ENCODE measurements around the gene LRRC10. TPM values are rescaled to one million over a fixed set of nuclear protein-coding genes. Genes with fewer than 3 reads are reported as not detected.
A peak's percentile ranks its signal among the peaks of the same experiment; 100 is the strongest.

The LRRC10 gene
- total RNA-seq, 1 donor from 2014 or later: not detected

GRCh38 chr12:69644511-69644910 lies 33.8 kb upstream of the LRRC10 start:
- Mint-ChIP-seq H3K27ac (no peak overlapping the region), H3K9me3 (no peaks in the 10 kb centered on the region), H3K4me3 (no peak overlapping the region), H3K27me3 (peaks cover 3% of the 10 kb centered on the region), H3K36me3 (no peaks in the 10 kb centered on the region), H3K4me1 (ENCODE audit: unreplicated experiment) (no peaks in the 10 kb centered on the region)
- DNase-seq (ENCODE audit: extremely low spot score, unreplicated experiment): no peak
- TF ChIP-seq CTCF (conservative IDR thresholded peaks at IDR 0.05): no peak

GRCh38 chr12:69642531-69642930 lies 31.8 kb upstream of the LRRC10 start:
- H3K27me3 Mint-ChIP-seq: no peaks in the 10 kb centered on the region
- no peak for TF ChIP-seq CTCF (conservative IDR thresholded peaks at IDR 0.05)
- H3K9me3 Mint-ChIP-seq: no peaks in the 10 kb centered on the region
- DNase-seq (ENCODE audit: extremely low spot score, unreplicated experiment): no peak
- H3K4me1 Mint-ChIP-seq (ENCODE audit: unreplicated experiment): no peaks in the 10 kb centered on the region
- no peaks in the 10 kb centered on the region for H3K36me3 Mint-ChIP-seq
- H3K27ac Mint-ChIP-seq: no peak overlapping the region
- H3K4me3 Mint-ChIP-seq: no peak overlapping the region

- no peak overlapping the region for H3K4me3 Mint-ChIP-seq
- no peak for TF ChIP-seq CTCF (conservative IDR thresholded peaks at IDR 0.05)
- H3K27me3 Mint-ChIP-seq: no peaks in the 10 kb centered on the region
- no peaks in the 10 kb centered on the region for H3K36me3 Mint-ChIP-seq
- H3K9me3 Mint-ChIP-seq: no peaks in the 10 kb centered on the region
- DNase-seq (ENCODE audit: extremely low spot score, unreplicated experiment): no peak
- no peak overlapping the region for H3K27ac Mint-ChIP-seq
- no peaks in the 10 kb centered on the region for H3K4me1 Mint-ChIP-seq (ENCODE audit: unreplicated experiment)
Measured at GRCh38 chr12:69641546-69641945, 30.8 kb upstream of the LRRC10 start.

- H3K27ac Mint-ChIP-seq: no peak overlapping the region
- TF ChIP-seq CTCF (conservative IDR thresholded peaks at IDR 0.05): peak; percentile 93
- H3K36me3 Mint-ChIP-seq: no peaks in the 10 kb centered on the region
- no peak for DNase-seq (ENCODE audit: extremely low spot score, unreplicated experiment)
- H3K9me3 Mint-ChIP-seq: no peaks in the 10 kb centered on the region
- H3K27me3 Mint-ChIP-seq: no peaks in the 10 kb centered on the region
- H3K4me3 Mint-ChIP-seq: no peak overlapping the region
- H3K4me1 Mint-ChIP-seq (ENCODE audit: unreplicated experiment): no peaks in the 10 kb centered on the region
Measured at GRCh38 chr12:69639400-69640016, 28.8 kb upstream of the LRRC10 start.

- DNase-seq (ENCODE audit: extremely low spot score, unreplicated experiment): no peak
- Mint-ChIP-seq H3K9me3 (no peaks in the 10 kb centered on the region), H3K36me3 (no peaks in the 10 kb centered on the region), H3K27me3 (no peaks in the 10 kb centered on the region), H3K27ac (no peak overlapping the region), H3K4me1 (ENCODE audit: unreplicated experiment) (no peaks in the 10 kb centered on the region), H3K4me3 (no peak overlapping the region)
- TF ChIP-seq CTCF (conservative IDR thresholded peaks at IDR 0.05): peak; percentile 46
Measured at GRCh38 chr12:69633061-69633460, 22.4 kb upstream of the LRRC10 start.

GRCh38 chr12:69630191-69630590 lies 19.5 kb upstream of the LRRC10 start:
- peak; percentile 40 for TF ChIP-seq CTCF (conservative IDR thresholded peaks at IDR 0.05)
- DNase-seq (ENCODE audit: extremely low spot score, unreplicated experiment): no peak
- no peak overlapping the region for H3K4me3 Mint-ChIP-seq
- H3K4me1 Mint-ChIP-seq (ENCODE audit: unreplicated experiment): no peaks in the 10 kb centered on the region
- no peaks in the 10 kb centered on the region for H3K27me3 Mint-ChIP-seq
- no peaks in the 10 kb centered on the region for H3K9me3 Mint-ChIP-seq
- H3K27ac Mint-ChIP-seq: no peak overlapping the region
- no peaks in the 10 kb centered on the region for H3K36me3 Mint-ChIP-seq
